Upper lobe of left lung (tissue), 6 donors: ENCODE data around the gene SMOC2. TPM values are rescaled to one million over a fixed set of nuclear protein-coding genes. Genes with fewer than 3 reads are reported as not detected.

Source experiments
- ATAC-seq, 2 donors: fragments of 200-7000 bp; cut with Tn5 transposase; one replicate each; pipeline ENCODE4 v1.9.1; 2022; ENCODE audit warnings: mild to moderate bottlenecking in 2 of 2, moderate library complexity in 2 of 2; ENCODE audit not compliant: low FRiP score in 2 of 2
- DNase-seq, 2 donors: peaks; one replicate each; pipeline ENCODE4 v3.0.0-alpha.2; 2019 to 2020
- H3K27ac ChIP-seq, 4 donors: fragments of 200-600 bp; sonication (generic); one replicate each; pipeline ENCODE4 v1.5.1; 2016 to 2019
- H3K27me3 ChIP-seq, 4 donors: fragments of 200-600 bp; sonication (generic); one replicate each; pipeline ENCODE4 v1.5.1; 2017 to 2019
- H3K36me3 ChIP-seq, 4 donors: fragments of 200-600 bp; sonication (generic); one replicate each; pipeline ENCODE4 v1.5.1; 2016 to 2019
- H3K4me1 ChIP-seq, 4 donors: fragments of 200-600 bp; sonication (generic); one replicate each; pipeline ENCODE4 v1.5.1; 2018 to 2019
- H3K4me3 ChIP-seq, 4 donors: fragments of 200-600 bp; sonication (generic); one replicate each; pipeline ENCODE4 v1.5.1; 2017 to 2019; ENCODE audit warnings: mild to moderate bottlenecking in 2 of 4, moderate library complexity in 1 of 4
- H3K9me3 ChIP-seq, 4 donors: fragments of 200-600 bp; sonication (generic); one replicate each; pipeline ENCODE4 v1.5.1; 2018 to 2019
- EP300 ChIP-seq, 4 donors: sonication (generic); formaldehyde crosslinking; IDR thresholded peaks; one replicate each; pipeline ENCODE4 v1.5.1; 2017; ENCODE audit warnings: antibody characterized with exemption in 4 of 4, control low read depth in 2 of 4
- POLR2A ChIP-seq, 4 donors: fragments of 450-650 bp; IDR thresholded peaks; one replicate each; pipeline ENCODE4 v1.5.1; 2016 to 2017; ENCODE audit warnings: antibody characterized with exemption in 4 of 4, mild to moderate bottlenecking in 2 of 4
- POLR2AphosphoS5 ChIP-seq, 2 donors: sonication (generic); formaldehyde crosslinking; IDR thresholded peaks; one replicate each; pipeline ENCODE4 v1.5.1; 2017; ENCODE audit warnings: antibody characterized with exemption in 2 of 2
- WGBS, 2 donors: methylation state at CpG; one replicate each; pipeline ENCODE4 v1.1.5; 2017 to 2018; 5-methylcytosine and 5-hydroxymethylcytosine counted together
- total RNA-seq, 6 donors: library from RNA; depleted of rRNA in 4 of 6; stranded (reverse); fragments of >200 nt in 4 of 6; gene quantifications; one replicate each; pipeline versions ENCODE4 v1.1.0 to v1.2.1, GENCODE V29; 2016 to 2021
- TF ChIP-seq, protein P1 (sequence below), 6 experiments: fragments of 450-650 bp in 4 of 6; fragments of 200-600 bp in 2 of 6; sonication (generic) in 2 of 6; IDR thresholded peaks; one replicate each; pipeline ENCODE4 v1.5.1; 2016 to 2019; ENCODE audit warnings: antibody characterized with exemption in 6 of 6
- donor health status: DM: no; HTN: no; CAD: no; lungs with moderate emphysema.
- donor health status: DM: no; HTN: yes; CAD: no; lungs with severe emphysema.

SMOC2 gene
- total RNA-seq, 6 donors from 2014 or later = 1.0 to 18.9 (median 5.0) TPM

- no peaks in the 10 kb centered on the region for H3K4me1 ChIP-seq
- no peak for DNase-seq
- no peaks in the 10 kb centered on the region for H3K9me3 ChIP-seq
- H3K27me3 ChIP-seq = no peaks in the 10 kb centered on the region
- 70 to 75% methylated on average over 8 to 9 of the region's 9 CpGs for WGBS, 2 donors
- no peak overlapping the region for H3K4me3 ChIP-seq
- no peaks in the 10 kb centered on the region for H3K36me3 ChIP-seq
- no peak for ATAC-seq
- TF ChIP-seq POLR2AphosphoS5 (IDR thresholded peaks at IDR 0.05) (no peak), EP300 (IDR thresholded peaks at IDR 0.05) (no peak), POLR2A (IDR thresholded peaks at IDR 0.05) (no peak)
- TF ChIP-seq, protein P1, sequence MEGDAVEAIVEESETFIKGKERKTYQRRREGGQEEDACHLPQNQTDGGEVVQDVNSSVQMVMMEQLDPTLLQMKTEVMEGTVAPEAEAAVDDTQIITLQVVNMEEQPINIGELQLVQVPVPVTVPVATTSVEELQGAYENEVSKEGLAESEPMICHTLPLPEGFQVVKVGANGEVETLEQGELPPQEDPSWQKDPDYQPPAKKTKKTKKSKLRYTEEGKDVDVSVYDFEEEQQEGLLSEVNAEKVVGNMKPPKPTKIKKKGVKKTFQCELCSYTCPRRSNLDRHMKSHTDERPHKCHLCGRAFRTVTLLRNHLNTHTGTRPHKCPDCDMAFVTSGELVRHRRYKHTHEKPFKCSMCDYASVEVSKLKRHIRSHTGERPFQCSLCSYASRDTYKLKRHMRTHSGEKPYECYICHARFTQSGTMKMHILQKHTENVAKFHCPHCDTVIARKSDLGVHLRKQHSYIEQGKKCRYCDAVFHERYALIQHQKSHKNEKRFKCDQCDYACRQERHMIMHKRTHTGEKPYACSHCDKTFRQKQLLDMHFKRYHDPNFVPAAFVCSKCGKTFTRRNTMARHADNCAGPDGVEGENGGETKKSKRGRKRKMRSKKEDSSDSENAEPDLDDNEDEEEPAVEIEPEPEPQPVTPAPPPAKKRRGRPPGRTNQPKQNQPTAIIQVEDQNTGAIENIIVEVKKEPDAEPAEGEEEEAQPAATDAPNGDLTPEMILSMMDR (IDR thresholded peaks at IDR 0.05) = no peak
- H3K27ac ChIP-seq = no peak overlapping the region
Observed at GRCh38 chr6:168709991-168710390, 269.0 kb downstream of the SMOC2 start.

DNA sequence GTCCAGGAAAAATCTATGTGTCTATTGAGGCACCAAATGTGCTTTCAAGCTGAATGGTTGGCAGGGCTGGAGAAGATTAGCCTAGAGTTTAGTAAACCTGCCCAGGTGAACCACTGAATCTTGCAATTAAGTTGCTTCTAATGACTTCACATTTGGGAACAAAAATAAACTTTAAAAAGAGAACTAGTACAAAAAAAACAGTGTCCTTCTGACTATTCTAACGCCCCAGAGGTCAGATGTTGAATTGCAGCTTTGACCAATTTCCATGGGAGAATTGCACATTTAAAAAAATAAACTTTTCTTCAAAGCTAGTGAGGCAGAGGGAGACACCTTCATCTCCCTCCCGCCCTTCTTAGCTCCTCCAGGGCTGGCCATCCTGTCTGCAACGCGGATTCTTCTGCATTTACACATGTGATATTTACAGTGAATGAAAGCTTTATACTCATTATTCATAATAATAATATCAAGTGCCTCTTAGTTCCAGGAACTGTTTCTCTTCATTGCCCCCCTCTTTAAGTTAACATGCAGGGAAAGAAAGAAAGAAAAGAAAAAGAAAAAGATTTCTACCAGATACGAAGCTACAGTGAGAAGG, 270.2 kb downstream of the SMOC2 start:
- 34 to 36% methylated on average over 5 of the region's 5 CpGs for WGBS, 2 donors
- no peak for DNase-seq
- Histone ChIP-seq H3K4me1 (no peaks in the 10 kb centered on the region), H3K9me3 (no peaks in the 10 kb centered on the region), H3K36me3 (no peaks in the 10 kb centered on the region), H3K27me3 (no peaks in the 10 kb centered on the region), H3K27ac (no peak overlapping the region), H3K4me3 (no peak overlapping the region)
- no peak for ATAC-seq
- TF ChIP-seq, protein P1 (IDR thresholded peaks at IDR 0.05) = peak in 4 of 6 experiments; percentile 29 to 40 (median 34)
- no peak for TF ChIP-seq POLR2AphosphoS5 (IDR thresholded peaks at IDR 0.05)

GRCh38 chr6:168711666-168712300, 270.8 kb downstream of the SMOC2 start:
- Histone ChIP-seq H3K4me1 (no peaks in the 10 kb centered on the region), H3K27ac (no peak overlapping the region), H3K9me3 (no peaks in the 10 kb centered on the region), H3K27me3 (no peaks in the 10 kb centered on the region), H3K36me3 (no peaks in the 10 kb centered on the region), H3K4me3 (no peak overlapping the region)
- WGBS, 2 donors = 93 to 95% methylated on average over 11 of the region's 11 CpGs
- ATAC-seq = peak in 1 of 2 donors; percentile 7
- TF ChIP-seq EP300 (IDR thresholded peaks at IDR 0.05) = no peak
- no peak for TF ChIP-seq POLR2AphosphoS5 (IDR thresholded peaks at IDR 0.05)
- no peak for TF ChIP-seq POLR2A (IDR thresholded peaks at IDR 0.05)
- TF ChIP-seq, protein P1 (IDR thresholded peaks at IDR 0.05) = no peak
- DNase-seq = no peak

- DNase-seq = no peak
Observed at GRCh38 chr6:168712993-168713392, 272.0 kb downstream of the SMOC2 start.

More at GRCh38 chr6:168712993-168713392, 272.0 kb downstream of the SMOC2 start:
- Histone ChIP-seq H3K9me3 (no peaks in the 10 kb centered on the region), H3K27ac (no peak overlapping the region), H3K4me1 (no peaks in the 10 kb centered on the region), H3K36me3 (no peaks in the 10 kb centered on the region), H3K4me3 (no peak overlapping the region), H3K27me3 (no peaks in the 10 kb centered on the region)
- no peak for ATAC-seq
- no peak for TF ChIP-seq POLR2AphosphoS5 (IDR thresholded peaks at IDR 0.05)
- TF ChIP-seq, protein P1 (IDR thresholded peaks at IDR 0.05) = no peak
- TF ChIP-seq EP300 (IDR thresholded peaks at IDR 0.05) = no peak
- TF ChIP-seq POLR2A (IDR thresholded peaks at IDR 0.05) = no peak
- WGBS, 2 donors = 65 to 66% methylated on average over 5 of the region's 5 CpGs
